ENCODE results near the gene FOXP1.

Gene FOXP1

DNA sequence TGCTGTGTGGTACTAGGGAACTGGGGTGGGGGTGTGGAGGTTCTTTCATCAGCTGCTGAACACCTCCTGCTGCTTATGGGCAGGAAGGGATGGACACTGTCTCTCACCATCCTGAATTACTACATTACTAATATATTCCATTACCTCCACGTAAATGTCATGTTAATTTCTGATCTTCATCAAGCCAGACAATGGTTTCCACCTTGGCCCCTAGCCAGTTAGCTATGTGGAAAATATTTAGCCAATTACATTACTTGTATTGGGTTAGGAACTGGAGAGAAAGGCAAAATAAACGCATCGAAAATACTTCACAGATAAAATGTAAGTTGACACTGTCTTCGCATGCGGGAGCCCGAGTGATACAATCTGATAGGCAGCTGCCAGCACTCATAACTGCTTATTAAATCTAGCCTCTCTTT, 95.1 kb downstream of the FOXP1 start:
- Histone ChIP-seq H2AFZ (ENCODE audit: low read depth, low read length, severe bottlenecking) (no peak overlapping the region), H4K20me1 (ENCODE audit: low read depth, low read length) (no peaks in the 10 kb centered on the region), H3K9me2 (replicated peaks; ENCODE audit: insufficient read depth, low read length) (no peaks in the 10 kb centered on the region), H3K9me3 (ENCODE audit: insufficient read depth, low read length) (no peaks in the 10 kb centered on the region), H3K79me2 (ENCODE audit: insufficient read depth, low read length) (no peaks in the 10 kb centered on the region), H3K27ac (ENCODE audit: low read depth, low read length) (no peak overlapping the region), H3K27me3 (ENCODE audit: low read length) (no peaks in the 10 kb centered on the region), H3K36me3 (ENCODE audit: low read length) (no peaks in the 10 kb centered on the region), H3F3A (ENCODE audit: insufficient read depth) (no peaks in the 10 kb centered on the region), H3K4me3 (ENCODE audit: insufficient read depth, low read length, poor library complexity, severe bottlenecking) (no peak overlapping the region), H3K9ac (ENCODE audit: low read length) (no peak overlapping the region), H3K4me2 (ENCODE audit: low read depth, low read length, poor library complexity, severe bottlenecking) (no peak overlapping the region)
- TF ChIP-seq, protein P1, sequence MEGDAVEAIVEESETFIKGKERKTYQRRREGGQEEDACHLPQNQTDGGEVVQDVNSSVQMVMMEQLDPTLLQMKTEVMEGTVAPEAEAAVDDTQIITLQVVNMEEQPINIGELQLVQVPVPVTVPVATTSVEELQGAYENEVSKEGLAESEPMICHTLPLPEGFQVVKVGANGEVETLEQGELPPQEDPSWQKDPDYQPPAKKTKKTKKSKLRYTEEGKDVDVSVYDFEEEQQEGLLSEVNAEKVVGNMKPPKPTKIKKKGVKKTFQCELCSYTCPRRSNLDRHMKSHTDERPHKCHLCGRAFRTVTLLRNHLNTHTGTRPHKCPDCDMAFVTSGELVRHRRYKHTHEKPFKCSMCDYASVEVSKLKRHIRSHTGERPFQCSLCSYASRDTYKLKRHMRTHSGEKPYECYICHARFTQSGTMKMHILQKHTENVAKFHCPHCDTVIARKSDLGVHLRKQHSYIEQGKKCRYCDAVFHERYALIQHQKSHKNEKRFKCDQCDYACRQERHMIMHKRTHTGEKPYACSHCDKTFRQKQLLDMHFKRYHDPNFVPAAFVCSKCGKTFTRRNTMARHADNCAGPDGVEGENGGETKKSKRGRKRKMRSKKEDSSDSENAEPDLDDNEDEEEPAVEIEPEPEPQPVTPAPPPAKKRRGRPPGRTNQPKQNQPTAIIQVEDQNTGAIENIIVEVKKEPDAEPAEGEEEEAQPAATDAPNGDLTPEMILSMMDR (IDR thresholded peaks at IDR 0.05; ENCODE audit: insufficient read depth, low read length, poor library complexity, severe bottlenecking), result no peak

DNA sequence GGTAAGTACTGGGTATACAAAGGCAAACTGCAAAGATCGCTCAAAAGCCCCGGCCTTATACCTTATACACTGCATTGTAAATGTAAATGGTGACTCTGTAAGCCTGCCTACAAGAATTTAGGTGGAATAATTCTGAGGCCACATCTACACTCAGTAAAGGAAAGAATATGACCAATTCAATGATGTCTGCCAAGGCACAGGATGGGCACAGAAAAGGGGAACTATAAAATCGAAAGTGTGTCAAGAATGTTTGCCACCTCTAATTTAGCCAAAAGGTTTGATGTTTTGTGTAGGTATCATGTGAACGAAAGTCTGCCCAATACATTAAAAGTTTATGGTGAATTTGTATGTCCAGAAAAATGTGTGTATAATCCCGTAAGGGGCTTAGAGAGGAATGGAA, 96.1 kb downstream of the FOXP1 start:
- no peaks in the 10 kb centered on the region for H3K36me3 ChIP-seq (ENCODE audit: low read length)
- no peaks in the 10 kb centered on the region for H3K79me2 ChIP-seq (ENCODE audit: insufficient read depth, low read length)
- H3F3A ChIP-seq (ENCODE audit: insufficient read depth), result no peaks in the 10 kb centered on the region
- TF ChIP-seq, protein P1 (IDR thresholded peaks at IDR 0.05; ENCODE audit: insufficient read depth, low read length, poor library complexity, severe bottlenecking), result no peak
- no peak for TF ChIP-seq EZH2phosphoT487 (conservative IDR thresholded peaks at IDR 0.05; ENCODE audit: low read length)
- no peaks in the 10 kb centered on the region for H3K9me3 ChIP-seq (ENCODE audit: insufficient read depth, low read length)
- H3K9me2 ChIP-seq (replicated peaks; ENCODE audit: insufficient read depth, low read length), result no peaks in the 10 kb centered on the region
- H4K20me1 ChIP-seq (ENCODE audit: low read depth, low read length), result no peaks in the 10 kb centered on the region
- H3K4me3 ChIP-seq (ENCODE audit: insufficient read depth, low read length, poor library complexity, severe bottlenecking), result no peak overlapping the region
- H3K9ac ChIP-seq (ENCODE audit: low read length), result no peak overlapping the region
- H3K27me3 ChIP-seq (ENCODE audit: low read length), result no peaks in the 10 kb centered on the region
- no peak overlapping the region for H2AFZ ChIP-seq (ENCODE audit: low read depth, low read length, severe bottlenecking)
- H3K27ac ChIP-seq (ENCODE audit: low read depth, low read length), result no peak overlapping the region
- peak overlapping the region; percentile 43 for H3K4me2 ChIP-seq (ENCODE audit: low read depth, low read length, poor library complexity, severe bottlenecking)

DNA sequence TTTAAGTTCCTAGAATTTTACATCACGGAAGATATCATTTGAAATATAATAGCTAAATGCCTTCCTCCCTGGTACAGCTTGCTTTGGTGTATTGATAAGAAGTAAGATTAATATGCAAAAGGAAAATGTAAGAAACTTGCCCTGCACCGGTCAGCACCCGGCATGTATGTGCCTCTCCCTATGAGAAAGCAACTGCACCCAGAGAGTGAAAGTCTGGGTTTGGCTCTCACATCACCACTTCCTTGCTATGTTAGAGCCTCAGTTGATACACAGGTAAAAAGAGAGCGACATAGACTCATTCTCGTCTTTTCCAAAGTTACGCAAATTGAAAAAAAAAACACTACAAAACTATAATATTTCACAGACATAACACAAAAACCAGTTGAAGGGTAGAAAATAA, 96.7 kb downstream of the FOXP1 start:
- H3K36me3 ChIP-seq (ENCODE audit: low read length), result no peaks in the 10 kb centered on the region
- H3K4me3 ChIP-seq (ENCODE audit: insufficient read depth, low read length, poor library complexity, severe bottlenecking), result no peak overlapping the region
- no peaks in the 10 kb centered on the region for H3F3A ChIP-seq (ENCODE audit: insufficient read depth)
- TF ChIP-seq EZH2phosphoT487 (conservative IDR thresholded peaks at IDR 0.05; ENCODE audit: low read length), result no peak
- TF ChIP-seq, protein P1 (IDR thresholded peaks at IDR 0.05; ENCODE audit: insufficient read depth, low read length, poor library complexity, severe bottlenecking), result no peak
- H3K9me3 ChIP-seq (ENCODE audit: insufficient read depth, low read length), result no peaks in the 10 kb centered on the region
- no peaks in the 10 kb centered on the region for H3K79me2 ChIP-seq (ENCODE audit: insufficient read depth, low read length)
- H3K27ac ChIP-seq (ENCODE audit: low read depth, low read length), result no peak overlapping the region
- H4K20me1 ChIP-seq (ENCODE audit: low read depth, low read length), result no peaks in the 10 kb centered on the region
- H3K9ac ChIP-seq (ENCODE audit: low read length), result no peak overlapping the region
- H3K27me3 ChIP-seq (ENCODE audit: low read length), result no peaks in the 10 kb centered on the region
- no peak overlapping the region for H2AFZ ChIP-seq (ENCODE audit: low read depth, low read length, severe bottlenecking)
- H3K4me2 ChIP-seq (ENCODE audit: low read depth, low read length, poor library complexity, severe bottlenecking), result no peak overlapping the region
- no peaks in the 10 kb centered on the region for H3K9me2 ChIP-seq (replicated peaks; ENCODE audit: insufficient read depth, low read length)

DNA sequence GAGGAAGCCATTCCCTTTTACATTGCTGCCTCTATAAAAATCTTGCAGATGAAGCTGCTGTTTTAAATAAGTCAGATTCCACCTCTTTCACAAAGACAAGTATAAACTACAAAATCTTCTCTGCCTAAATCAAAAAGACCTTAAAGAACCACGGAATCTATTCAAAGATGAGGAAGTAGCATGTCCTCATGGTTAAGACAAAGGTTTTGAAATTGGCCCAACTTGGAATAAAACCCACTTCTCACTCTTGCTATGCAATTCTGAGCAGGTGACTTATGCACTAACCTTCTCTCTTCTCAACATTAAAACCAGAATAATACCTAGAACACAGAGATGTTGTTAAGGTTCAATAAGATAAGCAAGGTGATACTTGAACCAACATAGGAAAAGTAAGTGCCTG, 97.6 kb downstream of the FOXP1 start:
- H3K9me2 ChIP-seq (replicated peaks; ENCODE audit: insufficient read depth, low read length), result no peaks in the 10 kb centered on the region
- no peaks in the 10 kb centered on the region for H3F3A ChIP-seq (ENCODE audit: insufficient read depth)
- no peak overlapping the region for H3K4me2 ChIP-seq (ENCODE audit: low read depth, low read length, poor library complexity, severe bottlenecking)
- H3K27me3 ChIP-seq (ENCODE audit: low read length), result no peaks in the 10 kb centered on the region
- H3K36me3 ChIP-seq (ENCODE audit: low read length), result no peaks in the 10 kb centered on the region
- no peak overlapping the region for H2AFZ ChIP-seq (ENCODE audit: low read depth, low read length, severe bottlenecking)
- no peak overlapping the region for H3K9ac ChIP-seq (ENCODE audit: low read length)
- TF ChIP-seq EZH2phosphoT487 (conservative IDR thresholded peaks at IDR 0.05; ENCODE audit: low read length), result no peak
- TF ChIP-seq, protein P1 (IDR thresholded peaks at IDR 0.05; ENCODE audit: insufficient read depth, low read length, poor library complexity, severe bottlenecking), result no peak
- no peaks in the 10 kb centered on the region for H3K79me2 ChIP-seq (ENCODE audit: insufficient read depth, low read length)
- no peaks in the 10 kb centered on the region for H3K9me3 ChIP-seq (ENCODE audit: insufficient read depth, low read length)
- H3K4me3 ChIP-seq (ENCODE audit: insufficient read depth, low read length, poor library complexity, severe bottlenecking), result no peak overlapping the region
- H3K27ac ChIP-seq (ENCODE audit: low read depth, low read length), result no peak overlapping the region
- H4K20me1 ChIP-seq (ENCODE audit: low read depth, low read length), result no peaks in the 10 kb centered on the region

Measured in SU-DHL-6 (cell line).